ENCODE results near the gene DLEC1.

The DLEC1 gene

GRCh38 chr3:38164643-38164951, 125.6 kb downstream of the DLEC1 start:
- peaks cover 46% of the 10 kb centered on the region for H3K4me1 ChIP-seq (ENCODE audit: low read length)
- H3K4me2 ChIP-seq (ENCODE audit: low read length): peak overlapping the region; percentile 82
- TF ChIP-seq EZH2phosphoT487 (IDR thresholded peaks at IDR 0.05; ENCODE audit: low read depth): no peak
- TF ChIP-seq CTCF (IDR thresholded peaks at IDR 0.05; ENCODE audit: low read depth, low read length): no peak; the same call in 1 of the 2 replicates

GRCh38 chr3:38164952-38165721, 126.1 kb downstream of the DLEC1 start, which contains the start of gene OXSR1:
Gene OXSR1, plus strand, starts transcription at chr3:38165537. Its CDS starts 340 bp downstream, at chr3:38165877.
- Histone ChIP-seq H3K27ac (ENCODE audit: low read length) (peak within 1 kb of the TSS; percentile 82), H3K27me3 (ENCODE audit: low read depth, low read length) (no peaks in the 10 kb centered on the region), H4K20me1 (ENCODE audit: insufficient read depth, low read length) (peaks cover 29% of the 10 kb centered on the region), H3K79me2 (ENCODE audit: low read length) (peaks cover 47% of the 10 kb centered on the region), H3K4me3 (ENCODE audit: low read length) (peak within 1 kb of the TSS; percentile 87), H3K36me3 (replicated peaks; ENCODE audit: low read depth, low read length) (peaks cover 20% of the 10 kb centered on the region), H2AFZ (ENCODE audit: low read depth, low read length) (peak within 1 kb of the TSS; percentile 90), H3K9me3 (ENCODE audit: insufficient read depth, low read length) (no peaks in the 10 kb centered on the region), H3K4me1 (ENCODE audit: low read length) (peaks cover 44% of the 10 kb centered on the region), H3K4me2 (ENCODE audit: low read length) (peak within 1 kb of the TSS; percentile 82), H3K9ac (ENCODE audit: low read length) (peak within 1 kb of the TSS; percentile 94)
- no peak for TF ChIP-seq CTCF (IDR thresholded peaks at IDR 0.05; ENCODE audit: low read depth, low read length)
- no peak for TF ChIP-seq EZH2phosphoT487 (IDR thresholded peaks at IDR 0.05; ENCODE audit: low read depth)

More at GRCh38 chr3:38164643-38164951, 125.6 kb downstream of the DLEC1 start:
- H3K4me3 ChIP-seq (ENCODE audit: low read length): peak overlapping the region; percentile 87
- peak overlapping the region; percentile 82 for H3K27ac ChIP-seq (ENCODE audit: low read length)
- no peaks in the 10 kb centered on the region for H3K27me3 ChIP-seq (ENCODE audit: low read depth, low read length)
- H3K9me3 ChIP-seq (ENCODE audit: insufficient read depth, low read length): no peaks in the 10 kb centered on the region
- H3K79me2 ChIP-seq (ENCODE audit: low read length): peaks cover 41% of the 10 kb centered on the region
- peaks cover 20% of the 10 kb centered on the region for H3K36me3 ChIP-seq (replicated peaks; ENCODE audit: low read depth, low read length)
- peaks cover 28% of the 10 kb centered on the region for H4K20me1 ChIP-seq (ENCODE audit: insufficient read depth, low read length)
- peak overlapping the region; percentile 84 for H2AFZ ChIP-seq (ENCODE audit: low read depth, low read length)
- H3K9ac ChIP-seq (ENCODE audit: low read length): peak overlapping the region; percentile 94

- TF ChIP-seq CTCF (IDR thresholded peaks at IDR 0.05; ENCODE audit: low read depth, low read length) (no peak; the same call in 1 of the 2 replicates), EZH2phosphoT487 (IDR thresholded peaks at IDR 0.05; ENCODE audit: low read depth) (no peak)
- Histone ChIP-seq H3K4me2 (ENCODE audit: low read length) (peak overlapping the region; percentile 60), H2AFZ (ENCODE audit: low read depth, low read length) (peak overlapping the region; percentile 90; the same call in 1 of the 2 replicates), H3K9ac (ENCODE audit: low read length) (peak overlapping the region; percentile 94), H3K4me3 (ENCODE audit: low read length) (peak overlapping the region; percentile 87), H3K27me3 (ENCODE audit: low read depth, low read length) (no peaks in the 10 kb centered on the region), H3K9me3 (ENCODE audit: insufficient read depth, low read length) (no peaks in the 10 kb centered on the region), H3K27ac (ENCODE audit: low read length) (peak overlapping the region; percentile 82), H3K36me3 (replicated peaks; ENCODE audit: low read depth, low read length) (peaks cover 20% of the 10 kb centered on the region), H3K4me1 (ENCODE audit: low read length) (peaks cover 47% of the 10 kb centered on the region), H3K79me2 (ENCODE audit: low read length) (peaks cover 54% of the 10 kb centered on the region), H4K20me1 (ENCODE audit: insufficient read depth, low read length) (peaks cover 36% of the 10 kb centered on the region)
Observed at GRCh38 chr3:38165722-38166387, 126.8 kb downstream of the DLEC1 start.

- peaks cover 64% of the 10 kb centered on the region for H3K4me1 ChIP-seq (ENCODE audit: low read length)
- H3K79me2 ChIP-seq (ENCODE audit: low read length): peaks cover 71% of the 10 kb centered on the region
- H2AFZ ChIP-seq (ENCODE audit: low read depth, low read length): no peak overlapping the region
- TF ChIP-seq EZH2phosphoT487 (IDR thresholded peaks at IDR 0.05; ENCODE audit: low read depth) (no peak), CTCF (IDR thresholded peaks at IDR 0.05; ENCODE audit: low read depth, low read length) (no peak)
- peaks cover 20% of the 10 kb centered on the region for H3K36me3 ChIP-seq (replicated peaks; ENCODE audit: low read depth, low read length)
- H3K4me2 ChIP-seq (ENCODE audit: low read length): peak overlapping the region; percentile 60; the same call in 1 of the 2 replicates
- no peak overlapping the region for H3K27ac ChIP-seq (ENCODE audit: low read length)
- no peaks in the 10 kb centered on the region for H3K27me3 ChIP-seq (ENCODE audit: low read depth, low read length)
- H3K4me3 ChIP-seq (ENCODE audit: low read length): no peak overlapping the region
- H4K20me1 ChIP-seq (ENCODE audit: insufficient read depth, low read length): peaks cover 54% of the 10 kb centered on the region
- H3K9ac ChIP-seq (ENCODE audit: low read length): no peak overlapping the region
- no peaks in the 10 kb centered on the region for H3K9me3 ChIP-seq (ENCODE audit: insufficient read depth, low read length)
Observed at GRCh38 chr3:38167591-38167990, 128.6 kb downstream of the DLEC1 start.
